ENCODE measurements around the gene JAKMIP3. TPM values are rescaled to one million over a fixed set of nuclear protein-coding genes. Genes with fewer than 3 reads are reported as not detected.

The JAKMIP3 gene
- total RNA-seq, 2 experiments from 2014 or later: 0.28 to 0.36 TPM

GRCh38 chr10:132110713-132111112, 45.0 kb downstream of the JAKMIP3 start:
- no peaks in the 10 kb centered on the region for H3K4me1 Mint-ChIP-seq (ENCODE audit: low read depth)
- no peaks in the 10 kb centered on the region for H3K9me3 Mint-ChIP-seq
- no peaks in the 10 kb centered on the region for H3K36me3 Mint-ChIP-seq (ENCODE audit: low read depth)
- Histone ChIP-seq H3K27ac (ENCODE audit: low read depth in 1 of 2, low read length in 2 of 2) (no peak overlapping the region), H3K27me3 (ENCODE audit: control insufficient read depth in 1 of 2, insufficient read depth in 2 of 2, low read length in 2 of 2) (no peaks in the 10 kb centered on the region), H3K9me3 (ENCODE audit: control insufficient read depth in 1 of 2, insufficient read depth in 1 of 2, low read length in 2 of 2) (peaks cover 0 to 5% of the 10 kb centered on the region in 2 experiments), H3K36me3 (ENCODE audit: insufficient read depth, low read length) (no peaks in the 10 kb centered on the region), H3K4me1 (ENCODE audit: insufficient read depth, low read length) (no peaks in the 10 kb centered on the region), H3K4me3 (ENCODE audit: low read length) (no peak overlapping the region)
- H3K4me3 Mint-ChIP-seq: no peak overlapping the region
- H3K27ac Mint-ChIP-seq: no peak overlapping the region
- POLR2A ChIA-PET: no interaction called here
- no peak for DNase-seq
- intact Hi-C loops (cut with DNase I, micrococcal nuclease): no loop called here
- TF ChIP-seq CTCF (IDR thresholded peaks at IDR 0.05): no peak
- ATAC-seq (ENCODE audit: poor library complexity): no peak
- no peaks in the 10 kb centered on the region for H3K27me3 Mint-ChIP-seq
- CTCF ChIA-PET: interaction anchor here (0.9 kb wide), 1 partner anchor 8 kb away, joined by 3 read pairs; no protein-coding TSS in a partner anchor

- ChIA-PET CTCF (interaction anchor here (0.9 kb wide), 1 partner anchor 8 kb away, joined by 3 read pairs; no protein-coding TSS in a partner anchor), POLR2A (no interaction called here)
- no peaks in the 10 kb centered on the region for H3K4me1 ChIP-seq (ENCODE audit: insufficient read depth, low read length)
- peaks cover 0 to 5% of the 10 kb centered on the region in 2 experiments for H3K9me3 ChIP-seq (ENCODE audit: control insufficient read depth in 1 of 2, insufficient read depth in 1 of 2, low read length in 2 of 2)
- no peaks in the 10 kb centered on the region for H3K27me3 Mint-ChIP-seq
- no peaks in the 10 kb centered on the region for H3K27me3 ChIP-seq (ENCODE audit: control insufficient read depth in 1 of 2, insufficient read depth in 2 of 2, low read length in 2 of 2)
- H3K9me3 Mint-ChIP-seq: no peaks in the 10 kb centered on the region
- H3K4me3 ChIP-seq (ENCODE audit: low read length): no peak overlapping the region
- H3K4me1 Mint-ChIP-seq (ENCODE audit: low read depth): no peaks in the 10 kb centered on the region
- no peak overlapping the region for H3K4me3 Mint-ChIP-seq
- H3K36me3 Mint-ChIP-seq (ENCODE audit: low read depth): no peaks in the 10 kb centered on the region
- H3K27ac ChIP-seq (ENCODE audit: low read depth in 1 of 2, low read length in 2 of 2): no peak overlapping the region
- DNase-seq (no peak), ATAC-seq (ENCODE audit: poor library complexity) (no peak)
- intact Hi-C loops (cut with DNase I, micrococcal nuclease): no loop called here
- H3K27ac Mint-ChIP-seq: no peak overlapping the region
- no peak for TF ChIP-seq CTCF (IDR thresholded peaks at IDR 0.05)
- no peaks in the 10 kb centered on the region for H3K36me3 ChIP-seq (ENCODE audit: insufficient read depth, low read length)
Measured at GRCh38 chr10:132111121-132111731, 45.5 kb downstream of the JAKMIP3 start.

- Mint-ChIP-seq H3K4me3 (no peak overlapping the region), H3K36me3 (ENCODE audit: low read depth) (no peaks in the 10 kb centered on the region), H3K4me1 (ENCODE audit: low read depth) (no peaks in the 10 kb centered on the region), H3K27ac (no peak overlapping the region), H3K9me3 (no peaks in the 10 kb centered on the region), H3K27me3 (no peaks in the 10 kb centered on the region)
- no peaks in the 10 kb centered on the region for H3K27me3 ChIP-seq (ENCODE audit: control insufficient read depth in 1 of 2, insufficient read depth in 2 of 2, low read length in 2 of 2)
- peaks cover 0 to 5% of the 10 kb centered on the region in 2 experiments for H3K9me3 ChIP-seq (ENCODE audit: control insufficient read depth in 1 of 2, insufficient read depth in 1 of 2, low read length in 2 of 2)
- no peak overlapping the region for H3K4me3 ChIP-seq (ENCODE audit: low read length)
- H3K4me1 ChIP-seq (ENCODE audit: insufficient read depth, low read length): no peaks in the 10 kb centered on the region
- ATAC-seq (ENCODE audit: poor library complexity) (no peak), DNase-seq (no peak)
- CTCF ChIA-PET: no interaction called here
- no peaks in the 10 kb centered on the region for H3K36me3 ChIP-seq (ENCODE audit: insufficient read depth, low read length)
- intact Hi-C loops (cut with DNase I, micrococcal nuclease): no loop called here
- no peak overlapping the region for H3K27ac ChIP-seq (ENCODE audit: low read depth in 1 of 2, low read length in 2 of 2)
- POLR2A ChIA-PET: no interaction called here
- no peak for TF ChIP-seq CTCF (IDR thresholded peaks at IDR 0.05)
Measured at GRCh38 chr10:132111871-132112341, 46.2 kb downstream of the JAKMIP3 start.
